ENCODE data around the gene EIF4E2. TPM values are rescaled to one million over a fixed set of nuclear protein-coding genes. Genes with fewer than 3 reads are reported as not detected.

EIF4E2 gene
- total RNA-seq, 3 donors from 2014 or later (not counting 1 experiment from before 2014, with no cell fraction given) = 62.2 to 67.6 (median 63.5) TPM

GRCh38 chr2:232511336-232511890, 39.1 kb upstream of the EIF4E2 start:
- Histone ChIP-seq H3K9me3 (ENCODE audit: control insufficient read depth, insufficient read depth, low read length) (no peaks in the 10 kb centered on the region), H3K27me3 (ENCODE audit: control insufficient read depth, insufficient read depth, low read length) (no peaks in the 10 kb centered on the region), H3K27ac (ENCODE audit: low read length) (no peak overlapping the region), H3K36me3 (ENCODE audit: control insufficient read depth, insufficient read depth, low read length) (no peaks in the 10 kb centered on the region), H3K4me3 (ENCODE audit: low read length) (no peak overlapping the region), H3K4me1 (ENCODE audit: control insufficient read depth, insufficient read depth, low read length) (no peaks in the 10 kb centered on the region)
- H3K27ac Mint-ChIP-seq = no peak overlapping the region
- H3K4me3 Mint-ChIP-seq = no peak overlapping the region
- H3K36me3 Mint-ChIP-seq = no peaks in the 10 kb centered on the region
- H3K4me1 Mint-ChIP-seq = no peaks in the 10 kb centered on the region
- intact Hi-C loops (cut with micrococcal nuclease) = no loop called here
- H3K27me3 Mint-ChIP-seq (ENCODE audit: low read depth in 2 of 2) = peaks cover 12 to 15% of the 10 kb centered on the region in 2 donors
- 74% methylated on average over 11 of the region's 11 CpGs for WGBS (ENCODE audit: insufficient coverage)
- TF ChIP-seq CTCF (IDR thresholded peaks at IDR 0.05) = no peak
- DNase-seq = no peak
- H3K9me3 Mint-ChIP-seq = no peaks in the 10 kb centered on the region
- ATAC-seq = no peak

- H3K4me1 ChIP-seq (ENCODE audit: control insufficient read depth, insufficient read depth, low read length) = no peaks in the 10 kb centered on the region
- H3K9me3 ChIP-seq (ENCODE audit: control insufficient read depth, insufficient read depth, low read length) = no peaks in the 10 kb centered on the region
- H3K4me3 ChIP-seq (ENCODE audit: low read length) = no peak overlapping the region
- Mint-ChIP-seq H3K9me3 (no peaks in the 10 kb centered on the region), H3K4me3 (no peak overlapping the region), H3K4me1 (no peaks in the 10 kb centered on the region), H3K27me3 (ENCODE audit: low read depth in 2 of 2) (peaks cover 12 to 16% of the 10 kb centered on the region in 2 donors), H3K27ac (no peak overlapping the region), H3K36me3 (no peaks in the 10 kb centered on the region)
- H3K27ac ChIP-seq (ENCODE audit: low read length) = no peak overlapping the region
- 95% methylated on average over 10 of the region's 10 CpGs for WGBS (ENCODE audit: insufficient coverage)
- ATAC-seq (no peak), DNase-seq (no peak)
- intact Hi-C loops (cut with micrococcal nuclease) = no loop called here
- no peak for TF ChIP-seq CTCF (IDR thresholded peaks at IDR 0.05)
- no peaks in the 10 kb centered on the region for H3K27me3 ChIP-seq (ENCODE audit: control insufficient read depth, insufficient read depth, low read length)
- H3K36me3 ChIP-seq (ENCODE audit: control insufficient read depth, insufficient read depth, low read length) = no peaks in the 10 kb centered on the region
These were observed 37.9 kb upstream of the EIF4E2 start for GRCh38 chr2:232512602-232513001.

- no peaks in the 10 kb centered on the region for H3K4me1 Mint-ChIP-seq
- no peaks in the 10 kb centered on the region for H3K27me3 ChIP-seq (ENCODE audit: control insufficient read depth, insufficient read depth, low read length)
- intact Hi-C loops (cut with micrococcal nuclease) = no loop called here
- TF ChIP-seq CTCF (IDR thresholded peaks at IDR 0.05) = no peak
- H3K4me3 Mint-ChIP-seq = no peak overlapping the region
- no peaks in the 10 kb centered on the region for H3K36me3 Mint-ChIP-seq
- ATAC-seq (no peak), DNase-seq (no peak)
- no peak overlapping the region for H3K27ac Mint-ChIP-seq
- H3K4me1 ChIP-seq (ENCODE audit: control insufficient read depth, insufficient read depth, low read length) = no peaks in the 10 kb centered on the region
- peaks cover 12 to 16% of the 10 kb centered on the region in 2 donors for H3K27me3 Mint-ChIP-seq (ENCODE audit: low read depth in 2 of 2)
- no peaks in the 10 kb centered on the region for H3K36me3 ChIP-seq (ENCODE audit: control insufficient read depth, insufficient read depth, low read length)
- no peaks in the 10 kb centered on the region for H3K9me3 Mint-ChIP-seq
- no peaks in the 10 kb centered on the region for H3K9me3 ChIP-seq (ENCODE audit: control insufficient read depth, insufficient read depth, low read length)
- H3K4me3 ChIP-seq (ENCODE audit: low read length) = no peak overlapping the region
- H3K27ac ChIP-seq (ENCODE audit: low read length) = no peak overlapping the region
- WGBS (ENCODE audit: insufficient coverage) = 91% methylated on average over 3 of the region's 5 CpGs
These were observed 37.1 kb upstream of the EIF4E2 start for GRCh38 chr2:232513353-232513752.

GRCh38 chr2:232515639-232516038, 34.9 kb upstream of the EIF4E2 start:
- Mint-ChIP-seq H3K9me3 (no peaks in the 10 kb centered on the region), H3K27ac (no peak overlapping the region), H3K4me3 (no peak overlapping the region), H3K36me3 (no peaks in the 10 kb centered on the region), H3K27me3 (ENCODE audit: low read depth in 2 of 2) (peaks cover 12 to 15% of the 10 kb centered on the region in 2 donors), H3K4me1 (no peaks in the 10 kb centered on the region)
- Histone ChIP-seq H3K27me3 (ENCODE audit: control insufficient read depth, insufficient read depth, low read length) (no peaks in the 10 kb centered on the region), H3K9me3 (ENCODE audit: control insufficient read depth, insufficient read depth, low read length) (no peaks in the 10 kb centered on the region), H3K4me3 (ENCODE audit: low read length) (no peak overlapping the region), H3K36me3 (ENCODE audit: control insufficient read depth, insufficient read depth, low read length) (no peaks in the 10 kb centered on the region), H3K4me1 (ENCODE audit: control insufficient read depth, insufficient read depth, low read length) (no peaks in the 10 kb centered on the region), H3K27ac (ENCODE audit: low read length) (no peak overlapping the region)
- DNase-seq (no peak), ATAC-seq (no peak)
- 87% methylated on average over 7 of the region's 7 CpGs for WGBS (ENCODE audit: insufficient coverage)
- intact Hi-C loops (cut with micrococcal nuclease) = no loop called here
- TF ChIP-seq CTCF (IDR thresholded peaks at IDR 0.05) = no peak
